ENCODE measurements around the gene GFRA4. TPM values are rescaled to one million over a fixed set of nuclear protein-coding genes. Genes with fewer than 3 reads are reported as not detected.

GFRA4 gene
- total RNA-seq, 1 experiment from 2014 or later = not detected

DNA sequence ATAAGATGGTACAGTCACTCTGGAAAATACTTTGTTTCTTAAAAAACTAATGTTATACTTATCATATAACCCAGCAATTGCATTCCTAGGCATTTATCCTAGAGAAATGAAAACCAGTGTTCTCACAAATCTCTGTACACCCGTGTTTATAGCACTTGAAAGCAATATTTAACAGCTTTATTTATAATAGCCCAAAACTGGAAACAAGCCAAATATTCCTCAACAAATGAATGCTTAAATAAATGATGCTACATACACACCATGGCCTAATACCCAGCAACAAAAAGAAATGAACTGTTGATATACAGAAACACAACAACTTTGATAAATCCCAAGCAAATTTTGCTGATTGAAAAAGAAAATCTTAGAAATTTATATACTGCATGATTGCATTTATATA is 51.3 kb downstream of the GFRA4 start:
- intact Hi-C loops (cut with micrococcal nuclease) = no loop called here
- DNase-seq (ENCODE audit: low read depth, low spot score) (no peak), ATAC-seq (no peak)
- ChIA-PET RAD21 (ENCODE audit: low non-redundant PET in 1 of 2, low total read pairs in 2 of 2, uncharacterized antibody in 2 of 2, unreplicated experiment in 2 of 2) (no interaction called here), CTCF (no interaction called here), POLR2A (no interaction called here)
- BruUV-seq (replicated peaks) = no TSS peak
- H3K9me2 ChIP-seq (ENCODE audit: insufficient read depth) = no peaks in the 10 kb centered on the region
- H4K20me1 ChIP-seq (ENCODE audit: insufficient read depth) = no peaks in the 10 kb centered on the region
- H3K4me1 ChIP-seq (ENCODE audit: control insufficient read depth in 1 of 2, insufficient read depth in 2 of 2, low read length in 2 of 2) = peaks cover 0 to 4% of the 10 kb centered on the region in 2 experiments; a peak in 1 of 4 replicates
- no peak overlapping the region for H3K4me3 ChIP-seq (replicated peaks in 1 of 2; ENCODE audit: low read depth in 1 of 2, low read length in 2 of 2)
- no peak overlapping the region for H2AFZ ChIP-seq (ENCODE audit: low read depth, low read length, poor library complexity, severe bottlenecking)
- H3K27me3 ChIP-seq (ENCODE audit: insufficient read depth, low read length) = no peaks in the 10 kb centered on the region
- no peak for TF ChIP-seq EGR1 (IDR thresholded peaks at IDR 0.05; ENCODE audit: low read depth)
- H3K79me2 ChIP-seq (ENCODE audit: insufficient read depth, low read length) = no peaks in the 10 kb centered on the region
- no peak overlapping the region for H3K4me2 ChIP-seq (ENCODE audit: low read length)
- no peaks in the 10 kb centered on the region for H3K36me3 ChIP-seq (ENCODE audit: control insufficient read depth in 1 of 2, insufficient read depth in 2 of 2, low read length in 2 of 2)
- H3K27ac ChIP-seq (ENCODE audit: low read depth, low read length) = no peak overlapping the region
- H3K9ac ChIP-seq (ENCODE audit: low read length) = no peak overlapping the region
- no peaks in the 10 kb centered on the region for H3K9me3 ChIP-seq (ENCODE audit: control insufficient read depth in 1 of 2, insufficient read depth in 1 of 2, low read depth in 1 of 2, low read length in 2 of 2)

Other genes with a start within 250 kb of the GFRA4 start
- 24.4 TPM for gene ATRN, start 192.4 kb downstream of the GFRA4 start, total RNA-seq (2021; ENCODE audit: unreplicated experiment)
- gene ADAM33, start 18.6 kb upstream of the GFRA4 start, total RNA-seq (2021; ENCODE audit: unreplicated experiment) = not detected
- 0.17 TPM for gene SIGLEC1, start 49.2 kb upstream of the GFRA4 start, total RNA-seq (2021; ENCODE audit: unreplicated experiment)
- not detected for gene HSPA12B, start 69.3 kb upstream of the GFRA4 start, total RNA-seq (2021; ENCODE audit: unreplicated experiment)
- 99.4 TPM for gene ADISSP, start 104.4 kb upstream of the GFRA4 start, total RNA-seq (2021; ENCODE audit: unreplicated experiment)
- gene SPEF1, start 118.0 kb upstream of the GFRA4 start, total RNA-seq (2021; ENCODE audit: unreplicated experiment) = 0.93 TPM
- 67.2 TPM for gene CENPB, start 123.3 kb upstream of the GFRA4 start, total RNA-seq (2021; ENCODE audit: unreplicated experiment)
- 223 TPM for gene CDC25B, start 132.9 kb upstream of the GFRA4 start, total RNA-seq (2021; ENCODE audit: unreplicated experiment)
- 12.1 TPM for gene AP5S1, start 157.1 kb upstream of the GFRA4 start, total RNA-seq (2021; ENCODE audit: unreplicated experiment)
- 60.1 TPM for gene MAVS, start 183.4 kb upstream of the GFRA4 start, total RNA-seq (2021; ENCODE audit: unreplicated experiment)
- 41.6 TPM for gene PANK2, start 226.0 kb upstream of the GFRA4 start, total RNA-seq (2021; ENCODE audit: unreplicated experiment)